ENCODE results near the gene PATL1. TPM values are rescaled to one million over a fixed set of nuclear protein-coding genes. Genes with fewer than 3 reads are reported as not detected.

PATL1 gene
- polyA plus RNA-seq, 1 of the 3 experiments (the other 2 are of a cell fraction) = 20.5 TPM

DNA sequence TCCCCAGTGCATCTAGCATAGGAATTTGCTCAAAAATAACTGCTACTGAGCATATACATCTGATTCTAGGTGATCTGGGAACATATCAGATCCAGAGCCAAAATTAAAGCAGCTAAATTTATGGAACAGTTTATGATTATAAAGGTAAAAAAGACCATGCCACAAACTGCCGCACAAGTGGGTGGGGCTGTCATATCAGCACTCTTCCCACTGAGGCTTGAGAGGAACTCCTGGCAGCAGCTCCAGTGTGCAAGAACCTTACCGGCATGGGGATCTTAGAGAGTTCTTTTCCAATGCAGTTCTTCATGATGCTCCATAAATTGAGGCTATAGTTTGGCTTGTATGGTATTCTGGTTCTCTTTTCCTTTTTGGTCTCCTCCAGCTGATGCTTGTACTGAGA is 68.6 kb downstream of the PATL1 start:
- no peak overlapping the region for H3K9ac ChIP-seq
- TF ChIP-seq MXI1 (IDR thresholded peaks at IDR 0.05; ENCODE audit: low read depth, low read length) = no peak
- TF ChIP-seq, protein P1, sequence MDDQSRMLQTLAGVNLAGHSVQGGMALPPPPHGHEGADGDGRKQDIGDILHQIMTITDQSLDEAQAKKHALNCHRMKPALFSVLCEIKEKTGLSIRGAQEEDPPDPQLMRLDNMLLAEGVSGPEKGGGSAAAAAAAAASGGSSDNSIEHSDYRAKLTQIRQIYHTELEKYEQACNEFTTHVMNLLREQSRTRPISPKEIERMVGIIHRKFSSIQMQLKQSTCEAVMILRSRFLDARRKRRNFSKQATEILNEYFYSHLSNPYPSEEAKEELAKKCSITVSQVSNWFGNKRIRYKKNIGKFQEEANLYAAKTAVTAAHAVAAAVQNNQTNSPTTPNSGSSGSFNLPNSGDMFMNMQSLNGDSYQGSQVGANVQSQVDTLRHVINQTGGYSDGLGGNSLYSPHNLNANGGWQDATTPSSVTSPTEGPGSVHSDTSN (IDR thresholded peaks at IDR 0.05) = no peak
- no peak for TF ChIP-seq FOXJ3 (CRISPR knock-in tag; IDR thresholded peaks at IDR 0.05)
- TF ChIP-seq MEF2A (IDR thresholded peaks at IDR 0.05; ENCODE audit: borderline replicate concordance, low read depth) = no peak
- TF ChIP-seq FOXM1 (IDR thresholded peaks at IDR 0.05; ENCODE audit: low read depth) = no peak
- TF ChIP-seq, protein P2, sequence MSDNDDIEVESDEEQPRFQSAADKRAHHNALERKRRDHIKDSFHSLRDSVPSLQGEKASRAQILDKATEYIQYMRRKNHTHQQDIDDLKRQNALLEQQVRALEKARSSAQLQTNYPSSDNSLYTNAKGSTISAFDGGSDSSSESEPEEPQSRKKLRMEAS (IDR thresholded peaks at IDR 0.05; ENCODE audit: low read depth) = no peak
- no peak for TF ChIP-seq GABPA (IDR thresholded peaks at IDR 0.05; ENCODE audit: low read depth)
- TF ChIP-seq FOSL2 (IDR thresholded peaks at IDR 0.05; ENCODE audit: borderline replicate concordance, low read depth) = no peak
- TF ChIP-seq POLR2AphosphoS5 (IDR thresholded peaks at IDR 0.05; ENCODE audit: low read depth, low read length) = no peak
- TF ChIP-seq RXRA (IDR thresholded peaks at IDR 0.05; ENCODE audit: borderline replicate concordance, low read depth) = no peak
- no peak overlapping the region for H3K4me2 ChIP-seq
- H3F3A ChIP-seq (replicated peaks; ENCODE audit: insufficient read depth) = no peaks in the 10 kb centered on the region
- 90% methylated on average over 2 of the region's 2 CpGs for WGBS (ENCODE audit: low lambda C conversion rate)
- no peak overlapping the region for H2AFZ ChIP-seq (ENCODE audit: low read depth)
- H3K9me3 ChIP-seq = no peaks in the 10 kb centered on the region
- DNase-seq = no peak
- POLR2A ChIA-PET = no interaction called here
- no peaks in the 10 kb centered on the region for H3K4me1 ChIP-seq (ENCODE audit: control insufficient read depth in 1 of 2, insufficient read depth in 2 of 2, low read depth in 1 of 2, low read length in 1 of 2)
- H3K27ac ChIP-seq (ENCODE audit: low read depth in 2 of 2, low read length in 1 of 2) = no peak overlapping the region
- H3K27me3 ChIP-seq (ENCODE audit: insufficient read depth) = no peaks in the 10 kb centered on the region
- no peak overlapping the region for H3K4me3 ChIP-seq (ENCODE audit: low read depth in 2 of 2, low read length in 1 of 2)
- H3K79me2 ChIP-seq (ENCODE audit: insufficient read depth) = peaks cover 25% of the 10 kb centered on the region; the same call in 1 of the 2 replicates
- CTCF ChIA-PET = no interaction called here
- no peaks in the 10 kb centered on the region for H3K9me2 ChIP-seq
- peaks cover 63 to 68% of the 10 kb centered on the region in 2 experiments for H3K36me3 ChIP-seq (replicated peaks in 1 of 2; ENCODE audit: control insufficient read depth in 1 of 2, insufficient read depth in 2 of 2, low read length in 1 of 2)
- H4K20me1 ChIP-seq (ENCODE audit: insufficient read depth) = 0 out of 2 replicates have a peak, but pooled peaks cover 6% of the 10 kb centered on the region

DNA sequence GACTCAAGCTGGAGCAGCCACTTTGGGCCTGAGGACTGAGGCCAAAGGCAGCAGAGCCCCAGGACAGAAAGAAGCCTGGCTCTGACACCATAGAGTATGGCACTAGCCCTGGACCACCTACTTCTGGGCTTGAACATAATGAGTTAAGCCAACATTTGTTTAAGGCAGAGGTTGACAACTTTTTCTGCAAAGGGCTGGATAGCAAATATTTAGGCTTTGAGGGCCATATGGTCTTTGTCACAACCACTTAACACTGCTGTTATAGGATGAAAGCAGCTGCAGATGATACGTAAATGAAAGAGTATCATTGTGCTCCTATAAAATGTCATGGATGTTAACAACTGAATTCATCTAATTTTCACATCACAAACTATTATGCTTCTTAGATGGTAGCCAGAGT is 69.9 kb downstream of the PATL1 start:
- peaks cover 74 to 78% of the 10 kb centered on the region in 2 experiments for H3K36me3 ChIP-seq (replicated peaks in 1 of 2; ENCODE audit: control insufficient read depth in 1 of 2, insufficient read depth in 2 of 2, low read length in 1 of 2)
- H4K20me1 ChIP-seq (ENCODE audit: insufficient read depth) = 0 out of 2 replicates have a peak, but pooled peaks cover 5% of the 10 kb centered on the region
- ChIA-PET CTCF (no interaction called here), POLR2A (no interaction called here)
- H3K4me1 ChIP-seq (ENCODE audit: control insufficient read depth in 1 of 2, insufficient read depth in 2 of 2, low read depth in 1 of 2, low read length in 1 of 2) = no peaks in the 10 kb centered on the region
- no peaks in the 10 kb centered on the region for H3F3A ChIP-seq (replicated peaks; ENCODE audit: insufficient read depth)
- WGBS (ENCODE audit: low lambda C conversion rate) = 100% methylated on average over 1 of the region's 1 CpG
- H3K4me3 ChIP-seq (ENCODE audit: low read depth in 2 of 2, low read length in 1 of 2) = no peak overlapping the region
- H2AFZ ChIP-seq (ENCODE audit: low read depth) = no peak overlapping the region
- H3K9ac ChIP-seq = no peak overlapping the region
- H3K27ac ChIP-seq (ENCODE audit: low read depth in 2 of 2, low read length in 1 of 2) = no peak overlapping the region
- H3K27me3 ChIP-seq (ENCODE audit: insufficient read depth) = no peaks in the 10 kb centered on the region
- peaks cover 14% of the 10 kb centered on the region; the same call in 1 of the 2 replicates for H3K79me2 ChIP-seq (ENCODE audit: insufficient read depth)
- TF ChIP-seq, protein P3, sequence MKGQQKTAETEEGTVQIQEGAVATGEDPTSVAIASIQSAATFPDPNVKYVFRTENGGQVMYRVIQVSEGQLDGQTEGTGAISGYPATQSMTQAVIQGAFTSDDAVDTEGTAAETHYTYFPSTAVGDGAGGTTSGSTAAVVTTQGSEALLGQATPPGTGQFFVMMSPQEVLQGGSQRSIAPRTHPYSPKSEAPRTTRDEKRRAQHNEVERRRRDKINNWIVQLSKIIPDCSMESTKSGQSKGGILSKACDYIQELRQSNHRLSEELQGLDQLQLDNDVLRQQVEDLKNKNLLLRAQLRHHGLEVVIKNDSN (IDR thresholded peaks at IDR 0.05; ENCODE audit: borderline replicate concordance, low read depth) = no peak
- TF ChIP-seq, protein P4, sequence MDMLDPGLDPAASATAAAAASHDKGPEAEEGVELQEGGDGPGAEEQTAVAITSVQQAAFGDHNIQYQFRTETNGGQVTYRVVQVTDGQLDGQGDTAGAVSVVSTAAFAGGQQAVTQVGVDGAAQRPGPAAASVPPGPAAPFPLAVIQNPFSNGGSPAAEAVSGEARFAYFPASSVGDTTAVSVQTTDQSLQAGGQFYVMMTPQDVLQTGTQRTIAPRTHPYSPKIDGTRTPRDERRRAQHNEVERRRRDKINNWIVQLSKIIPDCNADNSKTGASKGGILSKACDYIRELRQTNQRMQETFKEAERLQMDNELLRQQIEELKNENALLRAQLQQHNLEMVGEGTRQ (IDR thresholded peaks at IDR 0.05; ENCODE audit: borderline replicate concordance, low read depth, low read length) = no peak
- TF ChIP-seq MXI1 (IDR thresholded peaks at IDR 0.05; ENCODE audit: low read depth, low read length) (no peak), SMC3 (IDR thresholded peaks at IDR 0.05; ENCODE audit: low read depth, low read length) (no peak), TCF12 (IDR thresholded peaks at IDR 0.05) (no peak), RFX5 (IDR thresholded peaks at IDR 0.05; ENCODE audit: low read length) (no peak), TEAD4 (IDR thresholded peaks at IDR 0.05; ENCODE audit: borderline replicate concordance, insufficient read depth) (no peak), TAF1 (IDR thresholded peaks at IDR 0.05; ENCODE audit: borderline replicate concordance, low read depth, low read length) (no peak)
- TF ChIP-seq, protein P1 (IDR thresholded peaks at IDR 0.05) = no peak
- TF ChIP-seq, protein P2 (IDR thresholded peaks at IDR 0.05; ENCODE audit: low read depth) = no peak
- TF ChIP-seq, protein P5, sequence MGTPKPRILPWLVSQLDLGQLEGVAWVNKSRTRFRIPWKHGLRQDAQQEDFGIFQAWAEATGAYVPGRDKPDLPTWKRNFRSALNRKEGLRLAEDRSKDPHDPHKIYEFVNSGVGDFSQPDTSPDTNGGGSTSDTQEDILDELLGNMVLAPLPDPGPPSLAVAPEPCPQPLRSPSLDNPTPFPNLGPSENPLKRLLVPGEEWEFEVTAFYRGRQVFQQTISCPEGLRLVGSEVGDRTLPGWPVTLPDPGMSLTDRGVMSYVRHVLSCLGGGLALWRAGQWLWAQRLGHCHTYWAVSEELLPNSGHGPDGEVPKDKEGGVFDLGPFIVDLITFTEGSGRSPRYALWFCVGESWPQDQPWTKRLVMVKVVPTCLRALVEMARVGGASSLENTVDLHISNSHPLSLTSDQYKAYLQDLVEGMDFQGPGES (IDR thresholded peaks at IDR 0.05; ENCODE audit: low read depth, low read length) = no peak
- TF ChIP-seq, protein P6, sequence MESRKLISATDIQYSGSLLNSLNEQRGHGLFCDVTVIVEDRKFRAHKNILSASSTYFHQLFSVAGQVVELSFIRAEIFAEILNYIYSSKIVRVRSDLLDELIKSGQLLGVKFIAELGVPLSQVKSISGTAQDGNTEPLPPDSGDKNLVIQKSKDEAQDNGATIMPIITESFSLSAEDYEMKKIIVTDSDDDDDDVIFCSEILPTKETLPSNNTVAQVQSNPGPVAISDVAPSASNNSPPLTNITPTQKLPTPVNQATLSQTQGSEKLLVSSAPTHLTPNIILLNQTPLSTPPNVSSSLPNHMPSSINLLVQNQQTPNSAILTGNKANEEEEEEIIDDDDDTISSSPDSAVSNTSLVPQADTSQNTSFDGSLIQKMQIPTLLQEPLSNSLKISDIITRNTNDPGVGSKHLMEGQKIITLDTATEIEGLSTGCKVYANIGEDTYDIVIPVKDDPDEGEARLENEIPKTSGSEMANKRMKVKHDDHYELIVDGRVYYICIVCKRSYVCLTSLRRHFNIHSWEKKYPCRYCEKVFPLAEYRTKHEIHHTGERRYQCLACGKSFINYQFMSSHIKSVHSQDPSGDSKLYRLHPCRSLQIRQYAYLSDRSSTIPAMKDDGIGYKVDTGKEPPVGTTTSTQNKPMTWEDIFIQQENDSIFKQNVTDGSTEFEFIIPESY (IDR thresholded peaks at IDR 0.05; ENCODE audit: borderline replicate concordance, low read depth) = no peak
- no peak overlapping the region for H3K4me2 ChIP-seq
- no peak for DNase-seq
- H3K9me2 ChIP-seq = no peaks in the 10 kb centered on the region
- no peaks in the 10 kb centered on the region for H3K9me3 ChIP-seq

Data from SK-N-SH (cell line).